Left ventricle myocardium inferior (tissue), 1 donor: ENCODE measurements around the gene PXMP2. TPM values are rescaled to one million over a fixed set of nuclear protein-coding genes. Genes with fewer than 3 reads are reported as not detected.
A peak's percentile ranks its signal among the peaks of the same experiment; 100 is the strongest.
"Not testable (repeated sequence)": the region's sequence is repeated elsewhere in the genome, so short reads cannot be mapped to it uniquely, and the experiment has no call there.

Experiments used
- DNase-seq: peaks from one replicate; pipeline ENCODE4 v3.0.0-alpha.2; 2020
- H3K27ac ChIP-seq: fragments of 200-600 bp; replicated peaks from 2 replicates; pipeline ENCODE4 v1.8.0; 2021
- H3K27me3 ChIP-seq: fragments of 200-600 bp; 2 replicates; pipeline ENCODE4 v1.8.0; 2021; ENCODE audit warnings: low read depth
- H3K36me3 ChIP-seq: fragments of 200-600 bp; 2 replicates; pipeline ENCODE4 v1.8.0; 2021
- H3K4me1 ChIP-seq: fragments of 200-600 bp; 2 replicates; pipeline ENCODE4 v1.8.0; 2021
- H3K4me3 ChIP-seq: fragments of 200-600 bp; 2 replicates; pipeline ENCODE4 v1.8.0; 2021; ENCODE audit warnings: mild to moderate bottlenecking, moderate library complexity
- H3K9me3 ChIP-seq: fragments of 200-600 bp; replicated peaks from 2 replicates; pipeline ENCODE4 v1.8.0; 2021
- intact Hi-C: fragments of 100-400 bp; cut with micrococcal nuclease; formaldehyde crosslinking; loops from one replicate; pipeline ENCODE4 v1.11.0; 2022
- total RNA-seq: library from RNA; stranded (reverse); fragmentation: NEBNext Ultra II Directional; extraction: Animal tissue kit (Norgen Biotek cat#: 25700); gene quantifications from one replicate; pipeline ENCODE4 v1.2.1, GENCODE V29; 2021
- TF ChIP-seq, protein P1 (sequence below): fragments of 200-600 bp; IDR thresholded peaks from 2 replicates; pipeline ENCODE4 v1.8.0; 2021; ENCODE audit warnings: antibody characterized with exemption, mild to moderate bottlenecking, borderline replicate concordance
- donor health status: DM: no; HTN: yes; CAD: no; lungs with severe emphysema.

PXMP2 gene
- total RNA-seq, 1 donor from 2014 or later = 42.3 TPM

DNA sequence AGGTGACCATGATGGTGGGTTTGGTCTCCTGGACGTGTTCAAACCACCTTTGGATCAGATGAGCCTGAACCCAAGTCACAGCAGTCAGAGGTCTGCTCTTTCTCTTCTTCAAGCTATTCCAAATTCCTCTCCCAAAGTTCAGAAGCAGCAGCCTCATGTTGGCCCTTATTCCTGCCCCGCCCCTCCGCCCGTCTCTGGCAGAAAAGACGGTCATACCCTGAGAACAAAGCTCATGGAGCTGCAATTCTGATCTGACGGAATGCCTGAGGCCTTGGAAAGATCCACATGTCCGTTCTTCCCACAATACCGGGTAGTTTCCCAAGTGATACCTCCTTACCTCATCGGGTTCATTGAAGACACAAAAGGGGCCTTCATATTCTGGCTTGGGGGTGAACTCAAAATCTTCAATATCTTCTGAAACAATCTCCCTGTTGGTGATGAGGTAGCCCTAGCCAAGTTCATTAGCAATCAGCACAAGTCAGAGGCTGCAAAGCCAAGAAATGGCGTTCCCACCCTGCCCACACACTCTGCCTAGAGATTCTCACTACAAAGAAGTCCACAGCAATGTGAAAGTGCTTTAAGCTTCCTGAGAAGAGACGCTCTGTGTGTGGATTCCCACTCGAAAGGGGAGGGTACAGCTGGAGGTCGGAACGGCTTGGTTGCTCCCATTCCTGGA, 11.5 kb upstream of the PXMP2 start:
- Histone ChIP-seq H3K27ac (no peak overlapping the region), H3K4me3 (no peak overlapping the region), H3K9me3 (no peaks in the 10 kb centered on the region), H3K4me1 (no peaks in the 10 kb centered on the region), H3K36me3 (peaks cover 61% of the 10 kb centered on the region), H3K27me3 (no peaks in the 10 kb centered on the region)
- intact Hi-C loops = no loop called here
- TF ChIP-seq, protein P1, sequence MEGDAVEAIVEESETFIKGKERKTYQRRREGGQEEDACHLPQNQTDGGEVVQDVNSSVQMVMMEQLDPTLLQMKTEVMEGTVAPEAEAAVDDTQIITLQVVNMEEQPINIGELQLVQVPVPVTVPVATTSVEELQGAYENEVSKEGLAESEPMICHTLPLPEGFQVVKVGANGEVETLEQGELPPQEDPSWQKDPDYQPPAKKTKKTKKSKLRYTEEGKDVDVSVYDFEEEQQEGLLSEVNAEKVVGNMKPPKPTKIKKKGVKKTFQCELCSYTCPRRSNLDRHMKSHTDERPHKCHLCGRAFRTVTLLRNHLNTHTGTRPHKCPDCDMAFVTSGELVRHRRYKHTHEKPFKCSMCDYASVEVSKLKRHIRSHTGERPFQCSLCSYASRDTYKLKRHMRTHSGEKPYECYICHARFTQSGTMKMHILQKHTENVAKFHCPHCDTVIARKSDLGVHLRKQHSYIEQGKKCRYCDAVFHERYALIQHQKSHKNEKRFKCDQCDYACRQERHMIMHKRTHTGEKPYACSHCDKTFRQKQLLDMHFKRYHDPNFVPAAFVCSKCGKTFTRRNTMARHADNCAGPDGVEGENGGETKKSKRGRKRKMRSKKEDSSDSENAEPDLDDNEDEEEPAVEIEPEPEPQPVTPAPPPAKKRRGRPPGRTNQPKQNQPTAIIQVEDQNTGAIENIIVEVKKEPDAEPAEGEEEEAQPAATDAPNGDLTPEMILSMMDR = no peak
- DNase-seq = no peak

DNA sequence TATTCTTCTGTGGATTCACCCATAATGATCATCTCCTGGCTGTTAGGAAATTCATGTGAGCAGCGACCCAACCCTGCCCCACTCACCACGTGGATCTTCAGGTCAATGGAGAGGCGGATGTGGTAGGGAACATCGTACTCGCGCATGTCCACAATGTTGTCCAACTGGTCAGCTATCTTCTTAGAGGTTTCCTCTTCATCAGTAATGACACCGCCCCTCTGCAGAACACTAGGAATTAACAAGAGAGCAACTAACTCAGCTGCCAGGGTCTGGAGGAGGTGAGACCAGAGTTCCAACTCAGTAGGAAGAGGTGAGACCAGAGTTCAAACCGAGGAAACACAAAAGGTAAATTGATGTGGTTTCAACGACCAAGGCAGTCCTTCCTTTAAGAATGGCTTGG, 9.9 kb upstream of the PXMP2 start:
- Histone ChIP-seq H3K4me3 (no peak overlapping the region), H3K9me3 (no peaks in the 10 kb centered on the region), H3K27ac (no peak overlapping the region), H3K4me1 (no peaks in the 10 kb centered on the region), H3K36me3 (peaks cover 50% of the 10 kb centered on the region), H3K27me3 (no peaks in the 10 kb centered on the region)
- no peak for DNase-seq
- intact Hi-C loops = no loop called here
- TF ChIP-seq, protein P1 = no peak

DNA sequence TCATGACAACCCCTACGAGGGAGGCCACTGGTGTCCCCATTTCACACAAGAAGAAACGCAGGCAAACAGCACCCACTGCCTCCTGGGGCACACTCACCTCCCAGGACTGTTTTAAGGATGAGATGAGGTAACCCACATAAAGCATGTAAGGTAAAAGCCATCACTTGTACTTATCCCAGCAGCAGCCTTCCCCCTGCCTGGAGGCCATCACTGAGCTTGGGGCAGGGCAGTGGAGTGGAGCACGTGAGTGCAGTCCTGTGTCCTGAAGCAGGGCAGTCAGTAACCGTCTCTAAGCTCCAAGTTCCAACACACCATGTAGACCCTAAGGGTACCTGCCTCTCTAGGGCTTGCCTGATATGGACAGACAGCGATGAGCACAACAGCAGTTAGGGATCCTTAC, 2.0 kb upstream of the PXMP2 start:
- Histone ChIP-seq H3K9me3 (no peaks in the 10 kb centered on the region), H3K4me3 (no peak overlapping the region), H3K4me1 (peaks cover 19% of the 10 kb centered on the region), H3K27me3 (no peaks in the 10 kb centered on the region), H3K27ac (no peak overlapping the region), H3K36me3 (no peaks in the 10 kb centered on the region)
- no peak for DNase-seq
- TF ChIP-seq, protein P1 = no peak
- intact Hi-C loops = no loop called here

DNA sequence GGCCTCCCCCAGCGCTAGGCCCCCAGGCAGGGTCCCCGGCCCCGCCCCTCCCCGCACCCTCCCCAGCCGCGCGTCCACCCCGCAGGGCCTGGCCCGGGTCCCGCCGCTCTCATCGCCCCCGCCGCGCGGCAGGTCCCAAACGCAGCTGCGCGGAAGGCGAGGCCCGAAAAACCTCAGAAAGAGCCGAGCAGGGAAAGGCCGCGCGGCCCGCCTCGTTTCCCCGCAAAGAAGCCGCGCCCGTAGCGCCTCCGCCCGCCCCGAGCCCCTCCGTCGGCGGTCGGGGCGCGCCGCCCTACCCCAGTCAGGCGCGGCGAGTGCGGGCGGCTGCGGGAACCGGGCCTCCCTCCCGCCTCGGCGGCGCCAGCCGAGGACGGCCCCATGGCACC, 569 bp upstream of the PXMP2 start:
- Histone ChIP-seq H3K36me3 (no peaks in the 10 kb centered on the region), H3K4me3 (peak overlapping the region; percentile 72), H3K27ac (peak overlapping the region; percentile 83), H3K4me1 (peaks cover 19% of the 10 kb centered on the region), H3K27me3 (no peaks in the 10 kb centered on the region), H3K9me3 (no peaks in the 10 kb centered on the region)
- intact Hi-C loops = no loop called here
- DNase-seq = no peak
- TF ChIP-seq, protein P1 = no peak

DNA sequence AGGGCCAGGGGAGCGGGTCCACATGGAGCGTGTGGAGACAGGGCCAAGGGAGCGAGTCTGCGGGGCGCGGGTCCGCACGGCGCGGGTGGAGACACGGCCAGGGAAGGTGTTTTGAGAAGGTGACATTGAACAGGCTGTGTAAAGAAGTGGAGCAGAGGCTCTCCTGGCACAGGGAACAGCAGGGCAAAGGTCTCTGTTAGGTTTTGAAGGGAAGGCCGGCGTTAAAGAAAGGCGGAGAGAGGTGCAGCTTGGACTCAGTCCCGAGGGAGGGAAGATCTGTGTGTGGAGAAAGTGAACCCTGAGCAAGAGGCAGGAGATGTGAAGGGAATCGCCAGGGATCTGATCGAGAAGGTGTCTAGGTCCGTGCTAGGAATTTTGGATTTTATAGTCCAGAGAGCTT, 1.8 kb downstream of the PXMP2 start:
- Histone ChIP-seq H3K27me3 (no peaks in the 10 kb centered on the region), H3K36me3 (no peaks in the 10 kb centered on the region), H3K9me3 (no peaks in the 10 kb centered on the region), H3K4me3 (peak overlapping the region; percentile 54), H3K4me1 (peaks cover 19% of the 10 kb centered on the region), H3K27ac (peak overlapping the region; percentile 52)
- intact Hi-C loops = no loop called here
- DNase-seq = no peak
- TF ChIP-seq, protein P1 = no peak

DNA sequence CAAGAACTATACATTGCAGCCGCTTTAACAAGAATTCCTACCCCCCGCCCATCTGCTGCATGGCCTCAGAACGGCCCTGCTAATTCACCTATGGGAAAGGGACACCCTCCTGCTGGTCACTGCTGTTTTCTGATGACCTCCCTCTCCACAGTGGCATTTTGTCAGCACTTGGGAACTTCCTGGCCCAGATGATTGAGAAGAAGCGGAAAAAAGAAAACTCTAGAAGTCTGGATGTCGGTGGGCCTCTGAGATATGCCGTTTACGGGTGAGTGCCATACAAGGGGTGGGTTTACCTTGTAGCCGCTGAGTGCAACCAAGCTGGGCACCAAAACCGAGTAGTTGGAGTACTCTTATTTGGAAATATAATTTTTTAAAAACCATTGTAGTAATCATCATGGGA, 2.7 kb downstream of the PXMP2 start:
- H3K9me3 ChIP-seq = no peaks in the 10 kb centered on the region
- intact Hi-C loops = no loop called here
- TF ChIP-seq, protein P1 = no peak
- no peak overlapping the region for H3K4me3 ChIP-seq
- H3K27ac ChIP-seq = no peak overlapping the region
- no peaks in the 10 kb centered on the region for H3K27me3 ChIP-seq
- no peak for DNase-seq
- H3K4me1 ChIP-seq = peaks cover 21% of the 10 kb centered on the region
- H3K36me3 ChIP-seq = no peaks in the 10 kb centered on the region

DNA sequence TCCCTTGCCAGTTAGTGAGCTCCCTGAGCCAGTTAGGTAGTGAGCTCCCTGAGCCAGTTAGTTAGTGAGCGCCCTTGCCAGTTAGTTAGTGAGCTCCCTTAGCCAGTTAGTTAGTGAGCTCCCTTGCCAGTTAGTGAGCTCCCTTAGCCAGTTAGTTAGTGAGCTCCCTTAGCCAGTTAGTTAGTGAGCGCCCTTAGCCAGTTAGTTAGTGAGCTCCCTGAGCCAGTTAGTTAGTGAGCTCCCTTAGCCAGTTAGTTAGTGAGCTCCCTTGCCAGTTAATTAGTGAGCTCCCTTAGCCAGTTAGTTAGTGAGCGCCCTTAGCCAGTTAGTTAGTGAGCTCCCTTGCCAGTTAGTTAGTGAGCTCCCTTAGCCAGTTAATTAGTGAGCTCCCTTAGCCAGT, 4.6 kb downstream of the PXMP2 start:
- H3K4me3 ChIP-seq, H3K27me3 ChIP-seq, intact Hi-C loops, DNase-seq, H3K27ac ChIP-seq, H3K9me3 ChIP-seq: not testable (repeated sequence)
- Histone ChIP-seq H3K4me1 (peaks cover 13% of the 10 kb centered on the region), H3K36me3 (peaks cover 13% of the 10 kb centered on the region)

DNA sequence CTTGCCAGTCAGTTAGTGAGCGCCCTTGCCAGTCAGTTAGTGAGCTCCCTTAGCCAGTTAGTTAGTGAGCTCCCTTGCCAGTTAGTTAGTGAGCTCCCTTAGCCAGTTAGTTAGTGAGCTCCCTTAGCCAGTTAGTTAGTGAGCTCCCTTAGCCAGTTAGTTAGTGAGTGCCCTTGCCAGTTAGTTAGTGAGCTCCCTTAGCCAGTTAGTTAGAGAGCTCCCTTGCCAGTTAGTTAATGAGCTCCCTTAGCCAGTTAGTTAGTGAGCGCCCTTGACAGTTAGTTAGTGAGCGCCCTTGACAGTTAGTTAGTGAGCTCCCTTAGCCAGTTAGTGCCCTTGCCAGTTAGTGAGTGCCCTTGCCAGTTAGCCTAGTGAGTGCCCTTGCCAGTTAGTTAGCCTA, 7.5 kb downstream of the PXMP2 start:
- H3K27me3 ChIP-seq, H3K4me3 ChIP-seq, H3K9me3 ChIP-seq, intact Hi-C loops, DNase-seq: not testable (repeated sequence)
- Histone ChIP-seq H3K36me3 (peaks cover 39% of the 10 kb centered on the region), H3K4me1 (peaks cover 13% of the 10 kb centered on the region), H3K27ac (peak overlapping the region; percentile 74)
